CD14-positive monocyte (primary cell): Measurements from ENCODE around the gene OLFML2B. TPM values are rescaled to one million over a fixed set of nuclear protein-coding genes. Genes with fewer than 3 reads are reported as not detected.

ENCODE experiments used
- DNase-seq, 3 donors: peaks; one replicate each; pipeline ENCODE4 v3.0.0-alpha.2; 2011 to 2022
- H2AFZ ChIP-seq: 2 replicates; pipeline ENCODE4 v1.6.0; 2012; ENCODE audit warnings: mild to moderate bottlenecking, low read depth, low read length, inconsistent platforms; ENCODE audit not compliant: insufficient read depth, poor library complexity, severe bottlenecking
- H3K27ac ChIP-seq, 2 donors: 1 replicate in 1 of 2; 2 replicates in 1 of 2; pipeline ENCODE4 v1.5.1; 2012 to 2013; ENCODE audit warnings: low read length in 2 of 2, control low read depth in 1 of 2, inconsistent platforms in 1 of 2, low read depth in 1 of 2, mild to moderate bottlenecking in 1 of 2
- H3K27me3 ChIP-seq, 2 donors: one replicate each; pipeline versions ENCODE4 v1.6.0 to v1.6.1; 2011 to 2013; ENCODE audit warnings: low read length in 2 of 2; ENCODE audit not compliant: control insufficient read depth in 2 of 2, insufficient read depth in 2 of 2
- H3K36me3 ChIP-seq, 2 donors: replicated peaks in 1 of 2; 1 replicate in 1 of 2; 2 replicates in 1 of 2; pipeline versions ENCODE4 v1.5.1 to v1.6.1; 2012 to 2013; ENCODE audit warnings: low read length in 2 of 2, control low read depth in 1 of 2, inconsistent platforms in 1 of 2, mild to moderate bottlenecking in 1 of 2; ENCODE audit not compliant: insufficient read depth in 2 of 2, control insufficient read depth in 1 of 2
- H3K4me1 ChIP-seq, 2 donors: 1 replicate in 1 of 2; 2 replicates in 1 of 2; pipeline versions ENCODE4 v1.5.1 to v1.6.1; 2012 to 2013; ENCODE audit warnings: low read length in 2 of 2, control low read depth in 1 of 2, inconsistent platforms in 1 of 2, mild to moderate bottlenecking in 1 of 2, moderate library complexity in 1 of 2; ENCODE audit not compliant: insufficient read depth in 2 of 2, control insufficient read depth in 1 of 2
- H3K4me2 ChIP-seq: replicated peaks from 2 replicates; pipeline ENCODE3; 2012; ENCODE audit warnings: low read length, moderate library complexity, mild to moderate bottlenecking; ENCODE audit not compliant: poor library complexity, severe bottlenecking; ENCODE audit errors: extremely low read depth
- H3K4me3 ChIP-seq, 3 experiments: fragments of 200-600 bp in 1 of 3; sonication (generic) in 1 of 3; replicated peaks in 1 of 3; 1 replicate in 2 of 3; 2 replicates in 1 of 3; pipeline ENCODE4 v1.5.1; 2011 to 2013; ENCODE audit warnings: low read length in 3 of 3, mild to moderate bottlenecking in 3 of 3, control low read depth in 2 of 3, low read depth in 2 of 3, inconsistent platforms in 1 of 3, moderate library complexity in 1 of 3
- H3K79me2 ChIP-seq: 2 replicates; pipeline ENCODE4 v1.6.0; 2012; ENCODE audit warnings: mild to moderate bottlenecking, control low read depth, inconsistent platforms, low read length, moderate library complexity; ENCODE audit not compliant: insufficient read depth
- H3K9ac ChIP-seq: 2 replicates; pipeline ENCODE4 v1.6.0; 2017; ENCODE audit warnings: low read length, mild to moderate bottlenecking; ENCODE audit not compliant: insufficient read depth, poor library complexity, severe bottlenecking
- H3K9me3 ChIP-seq, 2 donors: replicated peaks in 1 of 2; 1 replicate in 1 of 2; 2 replicates in 1 of 2; pipeline versions ENCODE4 v1.5.1 to v1.6.1; 2012 to 2013; ENCODE audit warnings: low read length in 2 of 2, control low read depth in 1 of 2; ENCODE audit not compliant: control insufficient read depth in 1 of 2, insufficient read depth in 1 of 2
- H4K20me1 ChIP-seq: 2 replicates; pipeline ENCODE4 v1.6.0; 2012; ENCODE audit warnings: mild to moderate bottlenecking, low read length, control low read depth, moderate library complexity; ENCODE audit not compliant: insufficient read depth
- H3K27ac Mint-ChIP-seq, 7 donors: one replicate each; pipeline ENCODE4 v1.8.0; 2020; ENCODE audit warnings: mild to moderate bottlenecking in 7 of 7, mixed read lengths in 7 of 7, moderate library complexity in 6 of 7, inconsistent platforms in 2 of 7
- H3K27me3 Mint-ChIP-seq, 3 donors: one replicate each; pipeline ENCODE4 v1.8.0; 2021 to 2022; ENCODE audit warnings: low read depth in 3 of 3, mild to moderate bottlenecking in 3 of 3, mixed read lengths in 3 of 3, moderate library complexity in 3 of 3, inconsistent platforms in 1 of 3
- H3K36me3 Mint-ChIP-seq, 2 donors: one replicate each; pipeline ENCODE4 v1.8.0; 2020; ENCODE audit warnings: mixed read lengths in 2 of 2, inconsistent platforms in 1 of 2, mild to moderate bottlenecking in 1 of 2
- H3K4me1 Mint-ChIP-seq: one replicate; pipeline ENCODE4 v1.8.0; 2020; ENCODE audit warnings: mild to moderate bottlenecking, mixed read lengths
- H3K4me3 Mint-ChIP-seq, 2 donors: one replicate each; pipeline ENCODE4 v1.8.0; 2020; ENCODE audit warnings: mild to moderate bottlenecking in 2 of 2, mixed read lengths in 2 of 2, moderate library complexity in 1 of 2
- H3K9me3 Mint-ChIP-seq, 7 donors: one replicate each; pipeline ENCODE4 v1.8.0; 2020 to 2022; ENCODE audit warnings: mixed read lengths in 7 of 7, mild to moderate bottlenecking in 6 of 7, moderate library complexity in 6 of 7, inconsistent platforms in 2 of 7
- WGBS: methylation state at CpG from one replicate; pipeline ENCODE4 v1.1.5; 2013; ENCODE audit warnings: missing lambda C conversion rate; ENCODE audit not compliant: insufficient coverage; 5-methylcytosine and 5-hydroxymethylcytosine counted together
- intact Hi-C, 2 donors: fragments of 100-400 bp; cut with micrococcal nuclease; formaldehyde crosslinking; loops; one replicate each; pipeline versions ENCODE4 v1.15.0 to v1.15.1; 2023
- polyA plus RNA-seq, 3 donors: library from polyadenylated mRNA; depleted of rRNA in 1 of 3; unstranded in 2 of 3; stranded (reverse) in 1 of 3; fragments of 300-500 nt in 2 of 3; fragments of >200 nt in 1 of 3; fragmentation: Illumina TruSeq in 2 of 3; gene quantifications; 1 replicate in 2 of 3; 2 replicates in 1 of 3; pipeline ENCODE4 v1.2.3, GENCODE V29; 2012 to 2021
- TF ChIP-seq, protein P1 (sequence below): fragments of 200-600 bp; IDR thresholded peaks from one replicate; pipeline ENCODE4 v1.8.0; 2022; ENCODE audit warnings: antibody characterized with exemption, mild to moderate bottlenecking

OLFML2B gene
- polyA plus RNA-seq, 3 donors, result 0.66 to 1.4 (median 0.95) TPM

GRCh38 chr1:162030759-162031280 is 7.2 kb upstream of the OLFML2B start:
- Mint-ChIP-seq H3K36me3 (peaks cover 3 to 8% of the 10 kb centered on the region in 2 donors), H3K27me3 (peaks cover 7 to 24% (median 22%) of the 10 kb centered on the region in 3 donors), H3K9me3 (peaks cover 4 to 16% (median 7%) of the 10 kb centered on the region in 7 donors), H3K4me3 (no peak overlapping the region), H3K4me1 (peaks cover 22% of the 10 kb centered on the region), H3K27ac (peak overlapping the region in 3 of 7 donors; percentile 22 to 75 (median 68))
- Histone ChIP-seq H3K9ac (no peak overlapping the region), H3K27me3 (peaks cover 7 to 9% of the 10 kb centered on the region in 2 donors), H3K79me2 (no peaks in the 10 kb centered on the region), H4K20me1 (no peaks in the 10 kb centered on the region), H3K4me1 (peaks cover 11 to 15% of the 10 kb centered on the region in 2 donors), H3K9me3 (peaks cover 0 to 4% of the 10 kb centered on the region in 2 donors), H3K4me3 (no peak overlapping the region), H2AFZ (no peak overlapping the region), H3K4me2 (no peak overlapping the region), H3K36me3 (no peaks in the 10 kb centered on the region), H3K27ac (no peak overlapping the region)
- TF ChIP-seq, protein P1, sequence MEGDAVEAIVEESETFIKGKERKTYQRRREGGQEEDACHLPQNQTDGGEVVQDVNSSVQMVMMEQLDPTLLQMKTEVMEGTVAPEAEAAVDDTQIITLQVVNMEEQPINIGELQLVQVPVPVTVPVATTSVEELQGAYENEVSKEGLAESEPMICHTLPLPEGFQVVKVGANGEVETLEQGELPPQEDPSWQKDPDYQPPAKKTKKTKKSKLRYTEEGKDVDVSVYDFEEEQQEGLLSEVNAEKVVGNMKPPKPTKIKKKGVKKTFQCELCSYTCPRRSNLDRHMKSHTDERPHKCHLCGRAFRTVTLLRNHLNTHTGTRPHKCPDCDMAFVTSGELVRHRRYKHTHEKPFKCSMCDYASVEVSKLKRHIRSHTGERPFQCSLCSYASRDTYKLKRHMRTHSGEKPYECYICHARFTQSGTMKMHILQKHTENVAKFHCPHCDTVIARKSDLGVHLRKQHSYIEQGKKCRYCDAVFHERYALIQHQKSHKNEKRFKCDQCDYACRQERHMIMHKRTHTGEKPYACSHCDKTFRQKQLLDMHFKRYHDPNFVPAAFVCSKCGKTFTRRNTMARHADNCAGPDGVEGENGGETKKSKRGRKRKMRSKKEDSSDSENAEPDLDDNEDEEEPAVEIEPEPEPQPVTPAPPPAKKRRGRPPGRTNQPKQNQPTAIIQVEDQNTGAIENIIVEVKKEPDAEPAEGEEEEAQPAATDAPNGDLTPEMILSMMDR, result no peak
- intact Hi-C loops, result no loop called here
- no peak for DNase-seq
- no CpG with 5 or more reads among the region's 3 CpGs for WGBS

DNA sequence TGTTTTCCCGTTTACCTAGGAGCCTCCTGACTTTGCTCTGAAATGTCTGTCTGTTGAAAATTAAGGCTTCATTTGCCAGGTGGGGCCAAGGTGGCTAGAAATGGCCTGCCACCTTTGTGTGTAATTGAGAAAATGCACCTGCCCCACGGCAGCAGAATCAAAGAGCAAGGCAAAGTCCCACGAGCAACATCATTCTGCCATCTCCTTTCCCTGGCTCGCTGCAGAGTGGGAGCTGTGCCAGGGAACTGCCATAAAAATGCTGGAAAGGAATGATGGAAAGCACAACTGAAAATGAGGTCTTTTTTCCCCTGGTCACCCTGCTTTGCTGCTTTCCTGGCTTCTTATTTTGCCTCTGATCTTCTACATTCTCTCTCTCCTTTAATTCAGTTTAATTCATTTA is 5.5 kb upstream of the OLFML2B start:
- Histone ChIP-seq H3K4me3 (no peak overlapping the region), H3K27me3 (peaks cover 7 to 23% of the 10 kb centered on the region in 2 donors), H3K36me3 (no peaks in the 10 kb centered on the region), H3K4me1 (peaks cover 15 to 20% of the 10 kb centered on the region in 2 donors), H3K27ac (peak overlapping the region; percentile 41 to 58), H4K20me1 (no peaks in the 10 kb centered on the region), H3K4me2 (no peak overlapping the region), H3K79me2 (no peaks in the 10 kb centered on the region), H3K9ac (no peak overlapping the region), H3K9me3 (peaks cover 0 to 4% of the 10 kb centered on the region in 2 donors), H2AFZ (no peak overlapping the region)
- peaks cover 26% of the 10 kb centered on the region for H3K4me1 Mint-ChIP-seq
- TF ChIP-seq, protein P1, result no peak
- peaks cover 3 to 8% of the 10 kb centered on the region in 2 donors for H3K36me3 Mint-ChIP-seq
- H3K9me3 Mint-ChIP-seq, result peaks cover 4 to 16% (median 9%) of the 10 kb centered on the region in 7 donors
- H3K27me3 Mint-ChIP-seq, result peaks cover 15 to 39% (median 30%) of the 10 kb centered on the region in 3 donors
- intact Hi-C loops, result no loop called here
- WGBS, result 95% methylated on average over 2 of the region's 4 CpGs
- H3K4me3 Mint-ChIP-seq, result peak overlapping the region in 1 of 2 donors; percentile 21
- peak overlapping the region; percentile 69 to 87 (median 81) for H3K27ac Mint-ChIP-seq
- DNase-seq, result no peak
